DND-41 (cell line): ENCODE data around the gene ANKS1A.

Experiments used
- ATAC-seq: fragments of 200-7000 bp; cut with Tn5 transposase; 3 replicates; pipeline ENCODE4 v1.9.1; 2021; ENCODE audit warnings: low read depth; ENCODE audit not compliant: insufficient read depth
- DNase-seq: peaks from one replicate; pipeline ENCODE4 v3.0.0-alpha.2; 2020
- H2AFZ ChIP-seq: 2 replicates; pipeline ENCODE4 v1.6.0; 2012; ENCODE audit warnings: low read depth, low read length
- H3K27ac ChIP-seq: 2 replicates; pipeline ENCODE4 v1.5.1; 2012; ENCODE audit warnings: low read length, inconsistent platforms
- H3K27me3 ChIP-seq: fragments of 200-600 bp; sonication (generic); 2 replicates; pipeline ENCODE4 v1.6.0; 2012; ENCODE audit warnings: low read length, mild to moderate bottlenecking, inconsistent platforms; ENCODE audit not compliant: insufficient read depth, poor library complexity
- H3K36me3 ChIP-seq: 2 replicates; pipeline ENCODE4 v1.5.1; 2012; ENCODE audit warnings: low read length, inconsistent platforms; ENCODE audit not compliant: insufficient read depth
- H3K4me1 ChIP-seq: 2 replicates; pipeline ENCODE4 v1.5.1; 2012; ENCODE audit warnings: mild to moderate bottlenecking, low read length; ENCODE audit not compliant: insufficient read depth
- H3K4me2 ChIP-seq: 2 replicates; pipeline ENCODE4 v1.6.0; 2012; ENCODE audit warnings: mild to moderate bottlenecking, moderate library complexity, low read length, inconsistent platforms; ENCODE audit not compliant: insufficient read depth
- H3K4me3 ChIP-seq, 2 experiments: fragments of 200-600 bp in 1 of 2; shearing (Covaris generic) in 1 of 2; 2 replicates each; pipeline ENCODE4 v1.5.1; 2012 to 2016; ENCODE audit warnings: inconsistent platforms in 2 of 2, low read length in 2 of 2, mild to moderate bottlenecking in 2 of 2, low read depth in 1 of 2, moderate library complexity in 1 of 2
- H3K79me2 ChIP-seq: 2 replicates; pipeline ENCODE4 v1.6.0; 2012; ENCODE audit warnings: low read length, inconsistent platforms; ENCODE audit not compliant: insufficient read depth
- H3K9ac ChIP-seq: 2 replicates; pipeline ENCODE4 v1.6.0; 2012; ENCODE audit warnings: low read depth, mild to moderate bottlenecking, inconsistent platforms, low read length, moderate library complexity
- H3K9me3 ChIP-seq: 2 replicates; pipeline ENCODE4 v1.5.1; 2012; ENCODE audit warnings: low read length, moderate library complexity, mild to moderate bottlenecking, inconsistent platforms; ENCODE audit not compliant: insufficient read depth, severe bottlenecking
- H4K20me1 ChIP-seq: 2 replicates; pipeline ENCODE4 v1.6.0; 2012; ENCODE audit warnings: low read length; ENCODE audit not compliant: insufficient read depth
- CTCF ChIP-seq: IDR thresholded peaks from 2 replicates; pipeline ENCODE4 v1.5.1; 2012; ENCODE audit warnings: borderline replicate concordance, low read length, moderate library complexity, mild to moderate bottlenecking; ENCODE audit not compliant: poor library complexity, severe bottlenecking; ENCODE audit errors: extremely low read depth
- EZH2 ChIP-seq: IDR thresholded peaks from 3 replicates; pipeline ENCODE4 v1.6.1; 2012; ENCODE audit warnings: borderline replicate concordance, low read depth, mild to moderate bottlenecking, moderate library complexity, low read length, inconsistent platforms; ENCODE audit not compliant: severe bottlenecking

ANKS1A gene

GRCh38 chr6:35065441-35065800, 176.4 kb downstream of the ANKS1A start:
- ATAC-seq, result no peak
- Histone ChIP-seq H2AFZ (no peak overlapping the region), H3K36me3 (0 out of 2 replicates have a peak, but pooled peaks cover 3% of the 10 kb centered on the region), H3K9ac (no peak overlapping the region), H3K27ac (no peak overlapping the region), H3K79me2 (no peaks in the 10 kb centered on the region), H3K4me3 (no peak overlapping the region), H3K9me3 (no peaks in the 10 kb centered on the region), H3K4me2 (no peak overlapping the region), H3K27me3 (no peaks in the 10 kb centered on the region), H3K4me1 (peaks cover 38% of the 10 kb centered on the region), H4K20me1 (peaks cover 77% of the 10 kb centered on the region)
- TF ChIP-seq CTCF (no peak), EZH2 (no peak)
- DNase-seq, result no peak

- no peak overlapping the region for H3K4me2 ChIP-seq
- H3K9ac ChIP-seq, result no peak overlapping the region
- peaks cover 73% of the 10 kb centered on the region for H4K20me1 ChIP-seq
- DNase-seq (no peak), ATAC-seq (no peak)
- H2AFZ ChIP-seq, result no peak overlapping the region
- H3K9me3 ChIP-seq, result no peaks in the 10 kb centered on the region
- H3K4me3 ChIP-seq, result no peak overlapping the region
- H3K79me2 ChIP-seq, result no peaks in the 10 kb centered on the region
- no peaks in the 10 kb centered on the region for H3K27me3 ChIP-seq
- H3K36me3 ChIP-seq, result 0 out of 2 replicates have a peak, but pooled peaks cover 3% of the 10 kb centered on the region
- H3K27ac ChIP-seq, result no peak overlapping the region
- TF ChIP-seq CTCF, result no peak
- no peak for TF ChIP-seq EZH2
- H3K4me1 ChIP-seq, result peaks cover 37% of the 10 kb centered on the region
Measured at GRCh38 chr6:35065870-35066269, 176.8 kb downstream of the ANKS1A start.

GRCh38 chr6:35067234-35067633, 178.2 kb downstream of the ANKS1A start:
- Histone ChIP-seq H3K9ac (no peak overlapping the region), H4K20me1 (peaks cover 64% of the 10 kb centered on the region), H3K4me1 (peaks cover 24% of the 10 kb centered on the region), H3K4me3 (no peak overlapping the region), H3K36me3 (0 out of 2 replicates have a peak, but pooled peaks cover 3% of the 10 kb centered on the region), H3K27ac (no peak overlapping the region), H3K27me3 (no peaks in the 10 kb centered on the region), H3K79me2 (no peaks in the 10 kb centered on the region), H2AFZ (no peak overlapping the region), H3K9me3 (no peaks in the 10 kb centered on the region), H3K4me2 (no peak overlapping the region)
- TF ChIP-seq CTCF, result no peak
- no peak for TF ChIP-seq EZH2
- ATAC-seq, result no peak
- no peak for DNase-seq

GRCh38 chr6:35068206-35068605, 179.2 kb downstream of the ANKS1A start:
- no peak overlapping the region for H3K4me3 ChIP-seq
- no peak for DNase-seq
- H4K20me1 ChIP-seq, result peaks cover 66% of the 10 kb centered on the region
- H3K9me3 ChIP-seq, result no peaks in the 10 kb centered on the region
- H2AFZ ChIP-seq, result no peak overlapping the region
- peaks cover 14% of the 10 kb centered on the region for H3K4me1 ChIP-seq
- H3K79me2 ChIP-seq, result no peaks in the 10 kb centered on the region
- no peaks in the 10 kb centered on the region for H3K27me3 ChIP-seq
- H3K27ac ChIP-seq, result no peak overlapping the region
- ATAC-seq, result no peak
- H3K9ac ChIP-seq, result no peak overlapping the region
- no peak overlapping the region for H3K4me2 ChIP-seq
- TF ChIP-seq CTCF, result no peak
- TF ChIP-seq EZH2, result no peak
- H3K36me3 ChIP-seq, result 0 out of 2 replicates have a peak, but pooled peaks cover 3% of the 10 kb centered on the region
